CD14-positive monocyte (primary cell): Measurements from ENCODE around the gene AOPEP. TPM values are rescaled to one million over a fixed set of nuclear protein-coding genes. Genes with fewer than 3 reads are reported as not detected.

Experiments
- DNase-seq, 3 donors: peaks; one replicate each; pipeline ENCODE4 v3.0.0-alpha.2; 2011 to 2022
- H2AFZ ChIP-seq: 2 replicates; pipeline ENCODE4 v1.6.0; 2012; ENCODE audit warnings: mild to moderate bottlenecking, low read depth, low read length, inconsistent platforms; ENCODE audit not compliant: insufficient read depth, poor library complexity, severe bottlenecking
- H3K27ac ChIP-seq, 2 donors: 1 replicate in 1 of 2; 2 replicates in 1 of 2; pipeline ENCODE4 v1.5.1; 2012 to 2013; ENCODE audit warnings: low read length in 2 of 2, control low read depth in 1 of 2, inconsistent platforms in 1 of 2, low read depth in 1 of 2, mild to moderate bottlenecking in 1 of 2
- H3K27me3 ChIP-seq, 2 donors: one replicate each; pipeline versions ENCODE4 v1.6.0 to v1.6.1; 2011 to 2013; ENCODE audit warnings: low read length in 2 of 2; ENCODE audit not compliant: control insufficient read depth in 2 of 2, insufficient read depth in 2 of 2
- H3K36me3 ChIP-seq, 2 donors: replicated peaks in 1 of 2; 1 replicate in 1 of 2; 2 replicates in 1 of 2; pipeline versions ENCODE4 v1.5.1 to v1.6.1; 2012 to 2013; ENCODE audit warnings: low read length in 2 of 2, control low read depth in 1 of 2, inconsistent platforms in 1 of 2, mild to moderate bottlenecking in 1 of 2; ENCODE audit not compliant: insufficient read depth in 2 of 2, control insufficient read depth in 1 of 2
- H3K4me1 ChIP-seq, 2 donors: 1 replicate in 1 of 2; 2 replicates in 1 of 2; pipeline versions ENCODE4 v1.5.1 to v1.6.1; 2012 to 2013; ENCODE audit warnings: low read length in 2 of 2, control low read depth in 1 of 2, inconsistent platforms in 1 of 2, mild to moderate bottlenecking in 1 of 2, moderate library complexity in 1 of 2; ENCODE audit not compliant: insufficient read depth in 2 of 2, control insufficient read depth in 1 of 2
- H3K4me2 ChIP-seq: replicated peaks from 2 replicates; pipeline ENCODE3; 2012; ENCODE audit warnings: low read length, moderate library complexity, mild to moderate bottlenecking; ENCODE audit not compliant: poor library complexity, severe bottlenecking; ENCODE audit errors: extremely low read depth
- H3K4me3 ChIP-seq, 3 experiments: fragments of 200-600 bp in 1 of 3; sonication (generic) in 1 of 3; replicated peaks in 1 of 3; 1 replicate in 2 of 3; 2 replicates in 1 of 3; pipeline ENCODE4 v1.5.1; 2011 to 2013; ENCODE audit warnings: low read length in 3 of 3, mild to moderate bottlenecking in 3 of 3, control low read depth in 2 of 3, low read depth in 2 of 3, inconsistent platforms in 1 of 3, moderate library complexity in 1 of 3
- H3K79me2 ChIP-seq: 2 replicates; pipeline ENCODE4 v1.6.0; 2012; ENCODE audit warnings: mild to moderate bottlenecking, control low read depth, inconsistent platforms, low read length, moderate library complexity; ENCODE audit not compliant: insufficient read depth
- H3K9ac ChIP-seq: 2 replicates; pipeline ENCODE4 v1.6.0; 2017; ENCODE audit warnings: low read length, mild to moderate bottlenecking; ENCODE audit not compliant: insufficient read depth, poor library complexity, severe bottlenecking
- H3K9me3 ChIP-seq, 2 donors: replicated peaks in 1 of 2; 1 replicate in 1 of 2; 2 replicates in 1 of 2; pipeline versions ENCODE4 v1.5.1 to v1.6.1; 2012 to 2013; ENCODE audit warnings: low read length in 2 of 2, control low read depth in 1 of 2; ENCODE audit not compliant: control insufficient read depth in 1 of 2, insufficient read depth in 1 of 2
- H4K20me1 ChIP-seq: 2 replicates; pipeline ENCODE4 v1.6.0; 2012; ENCODE audit warnings: mild to moderate bottlenecking, low read length, control low read depth, moderate library complexity; ENCODE audit not compliant: insufficient read depth
- H3K27ac Mint-ChIP-seq, 7 donors: one replicate each; pipeline ENCODE4 v1.8.0; 2020; ENCODE audit warnings: mild to moderate bottlenecking in 7 of 7, mixed read lengths in 7 of 7, moderate library complexity in 6 of 7, inconsistent platforms in 2 of 7
- H3K27me3 Mint-ChIP-seq, 3 donors: one replicate each; pipeline ENCODE4 v1.8.0; 2021 to 2022; ENCODE audit warnings: low read depth in 3 of 3, mild to moderate bottlenecking in 3 of 3, mixed read lengths in 3 of 3, moderate library complexity in 3 of 3, inconsistent platforms in 1 of 3
- H3K36me3 Mint-ChIP-seq, 2 donors: one replicate each; pipeline ENCODE4 v1.8.0; 2020; ENCODE audit warnings: mixed read lengths in 2 of 2, inconsistent platforms in 1 of 2, mild to moderate bottlenecking in 1 of 2
- H3K4me1 Mint-ChIP-seq: one replicate; pipeline ENCODE4 v1.8.0; 2020; ENCODE audit warnings: mild to moderate bottlenecking, mixed read lengths
- H3K4me3 Mint-ChIP-seq, 2 donors: one replicate each; pipeline ENCODE4 v1.8.0; 2020; ENCODE audit warnings: mild to moderate bottlenecking in 2 of 2, mixed read lengths in 2 of 2, moderate library complexity in 1 of 2
- H3K9me3 Mint-ChIP-seq, 7 donors: one replicate each; pipeline ENCODE4 v1.8.0; 2020 to 2022; ENCODE audit warnings: mixed read lengths in 7 of 7, mild to moderate bottlenecking in 6 of 7, moderate library complexity in 6 of 7, inconsistent platforms in 2 of 7
- CTCF ChIP-seq: fragments of 200-600 bp; IDR thresholded peaks from one replicate; pipeline ENCODE4 v1.8.0; 2022; ENCODE audit warnings: antibody characterized with exemption, mild to moderate bottlenecking
- WGBS: methylation state at CpG from one replicate; pipeline ENCODE4 v1.1.5; 2013; ENCODE audit warnings: missing lambda C conversion rate; ENCODE audit not compliant: insufficient coverage; 5-methylcytosine and 5-hydroxymethylcytosine counted together
- intact Hi-C, 2 donors: fragments of 100-400 bp; cut with micrococcal nuclease; formaldehyde crosslinking; loops; one replicate each; pipeline versions ENCODE4 v1.15.0 to v1.15.1; 2023
- polyA plus RNA-seq, 3 donors: library from polyadenylated mRNA; depleted of rRNA in 1 of 3; unstranded in 2 of 3; stranded (reverse) in 1 of 3; fragments of 300-500 nt in 2 of 3; fragments of >200 nt in 1 of 3; fragmentation: Illumina TruSeq in 2 of 3; gene quantifications; 1 replicate in 2 of 3; 2 replicates in 1 of 3; pipeline ENCODE4 v1.2.3, GENCODE V29; 2012 to 2021

AOPEP gene
- polyA plus RNA-seq, 3 donors: 3.0 to 4.1 (median 3.1) TPM

DNA sequence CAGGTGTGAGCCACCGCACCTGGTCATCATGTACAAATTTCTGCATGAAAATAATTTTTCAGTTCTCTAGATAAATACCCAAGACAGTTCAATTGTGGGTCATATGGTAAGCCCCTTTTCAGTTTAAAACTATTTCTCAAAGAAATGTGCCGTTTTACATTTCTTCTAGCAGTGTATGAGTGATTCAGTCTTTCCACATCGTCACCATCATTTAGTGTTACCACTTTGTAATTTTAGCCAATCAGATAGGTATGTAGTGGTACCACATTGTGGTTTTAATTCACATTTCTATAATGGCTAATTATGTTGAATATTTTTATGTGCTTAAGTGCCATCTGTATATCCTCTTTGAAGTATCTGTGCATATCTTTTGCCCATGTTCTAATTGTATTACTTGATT is 163.1 kb downstream of the AOPEP start:
- intact Hi-C loops: no loop called here
- no peak for DNase-seq

DNA sequence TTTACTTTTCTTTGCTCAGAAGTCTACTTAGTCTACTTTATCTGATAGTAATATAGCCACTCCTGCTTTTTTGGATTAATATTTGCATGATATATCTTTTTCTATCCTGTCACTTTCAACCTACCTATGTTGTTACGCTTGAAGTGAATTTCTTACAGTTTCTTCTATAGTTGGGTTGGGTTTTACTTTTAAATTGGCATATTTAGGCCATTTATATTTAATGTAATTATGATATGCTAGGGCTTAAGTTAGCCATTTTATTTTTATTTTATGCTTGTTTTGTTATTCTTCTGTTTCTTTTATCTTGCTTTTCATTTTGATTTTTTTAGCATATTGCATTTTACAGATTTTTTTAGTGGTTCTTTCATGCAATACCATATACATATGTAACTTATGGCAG is 164.7 kb downstream of the AOPEP start:
- no peaks in the 10 kb centered on the region for H3K4me1 Mint-ChIP-seq
- H3K4me3 Mint-ChIP-seq: no peak overlapping the region
- peaks cover 2% of the 10 kb centered on the region in 2 donors for H3K36me3 Mint-ChIP-seq
- no peaks in the 10 kb centered on the region for H3K27me3 Mint-ChIP-seq
- no peak overlapping the region for H3K27ac Mint-ChIP-seq
- H3K79me2 ChIP-seq: no peaks in the 10 kb centered on the region
- H2AFZ ChIP-seq: no peak overlapping the region
- no peak for DNase-seq
- no peak overlapping the region for H3K4me2 ChIP-seq
- no peak for TF ChIP-seq CTCF
- H3K27ac ChIP-seq: no peak overlapping the region
- no CpG with 5 or more reads among the region's 1 CpG for WGBS
- H3K4me1 ChIP-seq: no peaks in the 10 kb centered on the region
- peaks cover 6 to 18% (median 17%) of the 10 kb centered on the region in 7 donors for H3K9me3 Mint-ChIP-seq
- H3K36me3 ChIP-seq: no peaks in the 10 kb centered on the region
- no peaks in the 10 kb centered on the region for H3K27me3 ChIP-seq
- H3K9me3 ChIP-seq: peaks cover 0 to 7% of the 10 kb centered on the region in 2 donors
- no peak overlapping the region for H3K4me3 ChIP-seq
- intact Hi-C loops: no loop called here
- no peak overlapping the region for H3K9ac ChIP-seq
- no peaks in the 10 kb centered on the region for H4K20me1 ChIP-seq

More for the DNA sequence above, 163.1 kb downstream of the AOPEP start:
- Histone ChIP-seq H3K36me3 (no peaks in the 10 kb centered on the region), H3K27ac (no peak overlapping the region), H2AFZ (no peak overlapping the region), H3K4me1 (no peaks in the 10 kb centered on the region), H3K27me3 (no peaks in the 10 kb centered on the region), H3K9me3 (peaks cover 0 to 7% of the 10 kb centered on the region in 2 donors), H3K9ac (no peak overlapping the region), H3K4me3 (no peak overlapping the region), H3K79me2 (no peaks in the 10 kb centered on the region), H4K20me1 (no peaks in the 10 kb centered on the region), H3K4me2 (no peak overlapping the region)
- 100% methylated on average over 1 of the region's 3 CpGs for WGBS
- Mint-ChIP-seq H3K27ac (no peak overlapping the region), H3K9me3 (peaks cover 6 to 18% (median 17%) of the 10 kb centered on the region in 7 donors), H3K36me3 (peaks cover 2% of the 10 kb centered on the region in 2 donors), H3K4me1 (no peaks in the 10 kb centered on the region), H3K27me3 (no peaks in the 10 kb centered on the region), H3K4me3 (no peak overlapping the region)
- no peak for TF ChIP-seq CTCF
